SK-N-SH (cell line): ENCODE results near the gene VPS35.

Experiments
- CTCF ChIP-seq: fragments of 200-600 bp; sonication (generic); IDR thresholded peaks from 2 replicates; pipeline ENCODE4 v1.6.1; 2017; ENCODE audit warnings: antibody characterized with exemption, mild to moderate bottlenecking, moderate library complexity
- EZH2phosphoT487 ChIP-seq: fragments of 200-600 bp; sonication (generic); IDR thresholded peaks from 2 replicates; pipeline ENCODE4 v1.6.1; 2017; ENCODE audit warnings: low read depth, mixed run types, mild to moderate bottlenecking, antibody characterized with exemption, moderate library complexity, borderline replicate concordance
- FOSL2 ChIP-seq: IDR thresholded peaks from 2 replicates; pipeline ENCODE4 v1.4.0; 2012; ENCODE audit warnings: low read depth, mild to moderate bottlenecking, moderate library complexity, borderline replicate concordance
- GABPA ChIP-seq: IDR thresholded peaks from 2 replicates; pipeline ENCODE4 v1.4.0; 2012; ENCODE audit warnings: low read depth, mild to moderate bottlenecking
- GATA2 ChIP-seq: sonication (generic); formaldehyde crosslinking; IDR thresholded peaks from 2 replicates; pipeline ENCODE4 v1.5.0; 2020; ENCODE audit warnings: mild to moderate bottlenecking, missing genetic modification reagents
- MXI1 ChIP-seq: IDR thresholded peaks from 2 replicates; pipeline ENCODE4 v1.6.1; 2012; ENCODE audit warnings: mild to moderate bottlenecking, low read depth, low read length, improper control_type of control experiment
- RAD21 ChIP-seq: IDR thresholded peaks from 2 replicates; pipeline ENCODE4 v1.6.1; 2012; ENCODE audit warnings: mild to moderate bottlenecking, low read length
- RCOR1 ChIP-seq: fragments of 150-350 bp; IDR thresholded peaks from 2 replicates; pipeline ENCODE4 v1.6.1; 2017; ENCODE audit warnings: antibody characterized with exemption, low read length
- RFX5 ChIP-seq: IDR thresholded peaks from 2 replicates; pipeline ENCODE4 v1.6.1; 2012; ENCODE audit warnings: mild to moderate bottlenecking, improper control_type of control experiment, low read length
- SMC3 ChIP-seq: IDR thresholded peaks from 2 replicates; pipeline ENCODE4 v1.6.1; 2012; ENCODE audit warnings: low read depth, low read length, improper control_type of control experiment
- TAF1 ChIP-seq: IDR thresholded peaks from 2 replicates; pipeline ENCODE4 v1.6.1; 2012; ENCODE audit warnings: low read depth, mild to moderate bottlenecking, low read length, moderate library complexity, borderline replicate concordance
- USF1 ChIP-seq: IDR thresholded peaks from 2 replicates; pipeline ENCODE4 v1.4.0; 2012; ENCODE audit warnings: low read depth, borderline replicate concordance
- YY1 ChIP-seq: IDR thresholded peaks from 2 replicates; pipeline ENCODE4 v1.4.0; 2012; ENCODE audit warnings: low read depth, mild to moderate bottlenecking
- TF ChIP-seq, protein P1 (sequence below): fragments of 150-350 bp; IDR thresholded peaks from 2 replicates; pipeline ENCODE4 v1.6.1; 2017; ENCODE audit warnings: antibody characterized with exemption, low read length, low read depth, borderline replicate concordance

GRCh38 chr16:46717692-46718091 lies 28.7 kb upstream of the VPS35 start:
- TF ChIP-seq RAD21 (no peak), TAF1 (no peak), CTCF (no peak), USF1 (no peak), GABPA (no peak), MXI1 (no peak), GATA2 (CRISPR knock-in tag) (no peak), YY1 (no peak), RFX5 (no peak), FOSL2 (no peak), RCOR1 (no peak), SMC3 (no peak), EZH2phosphoT487 (no peak)
- TF ChIP-seq, protein P1, sequence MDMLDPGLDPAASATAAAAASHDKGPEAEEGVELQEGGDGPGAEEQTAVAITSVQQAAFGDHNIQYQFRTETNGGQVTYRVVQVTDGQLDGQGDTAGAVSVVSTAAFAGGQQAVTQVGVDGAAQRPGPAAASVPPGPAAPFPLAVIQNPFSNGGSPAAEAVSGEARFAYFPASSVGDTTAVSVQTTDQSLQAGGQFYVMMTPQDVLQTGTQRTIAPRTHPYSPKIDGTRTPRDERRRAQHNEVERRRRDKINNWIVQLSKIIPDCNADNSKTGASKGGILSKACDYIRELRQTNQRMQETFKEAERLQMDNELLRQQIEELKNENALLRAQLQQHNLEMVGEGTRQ, result no peak
